HepG2 (cell line): Measurements from ENCODE around the gene CAMKMT. TPM values are rescaled to one million over a fixed set of nuclear protein-coding genes. Genes with fewer than 3 reads are reported as not detected.

ENCODE experiments used
- ATAC-seq: fragments of 200-7000 bp; cut with Tn5 transposase; 3 replicates; pipeline ENCODE4 v1.9.1; 2020; ENCODE audit warnings: mild to moderate bottlenecking, moderate library complexity
- BruUV-seq: library from RNA; stranded (reverse); fragments of 400-500 nt; replicated peaks from 2 replicates; lab custom pipeline; 2021; lab: Mats Ljungman, UMichigan
- CTCF ChIA-PET: fragments of 300-600 bp; formaldehyde crosslinking; extraction: SDS; loops from one replicate; lab custom pipeline; 2021; ENCODE audit warnings: low total read pairs, inconsistent platforms, low intra/inter-chr PET ratio; lab: Yijun Ruan, JAX
- POLR2A ChIA-PET: fragments of 350-600 bp; sonication (Branson Sonifier 250); formaldehyde crosslinking; loops from one replicate; lab custom pipeline; 2020; ENCODE audit warnings: antibody characterized with exemption, inconsistent platforms; lab: Yijun Ruan, JAX
- DNase-seq: peaks from one replicate; pipeline ENCODE4 v3.0.0-alpha.2; 2015; ENCODE audit warnings: low spot score
- FAIRE-seq: peaks from 3 replicates; lab custom pipeline; 2011; peaks lifted over from hg19 to GRCh38; lab: Jason Lieb, UNC
- H2AFZ ChIP-seq: one replicate; pipeline ENCODE4 v1.6.1; 2011; ENCODE audit warnings: low read length, inconsistent platforms
- H3K27ac ChIP-seq: fragments of 300-600 bp; 3 replicates; pipeline ENCODE4 v1.8.0; 2011; ENCODE audit warnings: mixed run types, mild to moderate bottlenecking, mixed read lengths, low read length, inconsistent platforms; ENCODE audit not compliant: insufficient read depth; ENCODE audit errors: extremely low read length
- H3K27me3 ChIP-seq, 2 experiments: fragments of 200-600 bp in 1 of 2; 2 replicates in 1 of 2; 3 replicates in 1 of 2; pipeline versions ENCODE4 v1.6.0 to v1.8.0; 2011; ENCODE audit warnings: low read length in 2 of 2, mild to moderate bottlenecking in 2 of 2, moderate library complexity in 2 of 2, inconsistent platforms in 1 of 2; ENCODE audit not compliant: insufficient read depth in 2 of 2, control insufficient read depth in 1 of 2
- H3K36me3 ChIP-seq, 2 experiments: fragments of 200-600 bp in 1 of 2; replicated peaks in 1 of 2; 2 replicates in 1 of 2; 3 replicates in 1 of 2; pipeline versions ENCODE4 v1.5.1 to v1.8.0; 2011; ENCODE audit warnings: low read length in 2 of 2, inconsistent platforms in 1 of 2; ENCODE audit not compliant: insufficient read depth in 2 of 2, control insufficient read depth in 1 of 2
- H3K4me1 ChIP-seq: 2 replicates; pipeline ENCODE4 v1.5.1; 2012; ENCODE audit warnings: low read length, inconsistent platforms; ENCODE audit not compliant: insufficient read depth
- H3K4me2 ChIP-seq: 2 replicates; pipeline ENCODE4 v1.6.0; 2011; ENCODE audit warnings: low read depth, low read length, inconsistent platforms
- H3K4me3 ChIP-seq, 3 experiments: fragments of 200-600 bp in 1 of 3; sonication (generic), shearing (Covaris generic) in 1 of 3; replicated peaks in 1 of 3; 2 replicates each; pipeline ENCODE4 v1.5.1; 2011 to 2016; ENCODE audit warnings: low read length in 3 of 3, inconsistent platforms in 2 of 3, low read depth in 2 of 3, mild to moderate bottlenecking in 2 of 3, control low read depth in 1 of 3, mixed read lengths in 1 of 3; ENCODE audit not compliant: insufficient read depth in 1 of 3
- H3K79me2 ChIP-seq: one replicate; pipeline ENCODE4 v1.6.1; 2011; ENCODE audit warnings: low read length, inconsistent platforms; ENCODE audit not compliant: insufficient read depth
- H3K9ac ChIP-seq: 2 replicates; pipeline ENCODE4 v1.6.0; 2011; ENCODE audit warnings: mild to moderate bottlenecking, low read depth, low read length, inconsistent platforms; ENCODE audit not compliant: insufficient read depth
- H3K9me3 ChIP-seq: 2 replicates; pipeline ENCODE4 v1.5.1; 2012; ENCODE audit warnings: mild to moderate bottlenecking, low read length
- H4K20me1 ChIP-seq: 2 replicates; pipeline ENCODE4 v1.6.0; 2011; ENCODE audit warnings: inconsistent platforms, mild to moderate bottlenecking, low read length, moderate library complexity; ENCODE audit not compliant: insufficient read depth
- ADNP ChIP-seq: sonication (generic); formaldehyde crosslinking; IDR thresholded peaks from 2 replicates; pipeline ENCODE4 v1.4.0; 2020; ENCODE audit warnings: missing genetic modification reagents
- FOXA1 ChIP-seq, 2 experiments: fragments of 450-650 bp in 1 of 2; sonication (generic) in 1 of 2; formaldehyde crosslinking in 1 of 2; IDR thresholded peaks; 2 replicates each; pipeline versions ENCODE4 v1.4.0 to v1.6.1; 2016 to 2020; ENCODE audit warnings: missing genetic modification reagents in 1 of 2
- HHEX ChIP-seq: IDR thresholded peaks from 2 replicates; pipeline ENCODE4 v1.6.1; 2016; ENCODE audit warnings: control low read depth
- MXI1 ChIP-seq: IDR thresholded peaks from 3 replicates; pipeline ENCODE4 v1.6.1; 2012; ENCODE audit warnings: low read depth, low read length, inconsistent platforms, borderline replicate concordance
- NCOA5 ChIP-seq: sonication (generic); formaldehyde crosslinking; IDR thresholded peaks from 2 replicates; pipeline ENCODE4 v1.4.0; 2020; ENCODE audit warnings: missing genetic modification reagents
- NONO ChIP-seq, 2 experiments: fragments of 450-650 bp in 1 of 2; sonication (generic) in 1 of 2; formaldehyde crosslinking in 1 of 2; IDR thresholded peaks in 1 of 2; conservative IDR thresholded peaks in 1 of 2; 2 replicates each; pipeline versions ENCODE4 v1.6.1 to v1.8.0; 2017 to 2022; ENCODE audit warnings: mild to moderate bottlenecking in 1 of 2, missing genetic modification reagents in 1 of 2, moderate library complexity in 1 of 2
- SAP130 ChIP-seq: IDR thresholded peaks from 2 replicates; pipeline ENCODE4 v1.6.1; 2016; ENCODE audit warnings: low read depth
- SRSF9 ChIP-seq: fragments of 200-400 bp; formaldehyde crosslinking; IDR thresholded peaks from 2 replicates; pipeline ENCODE4 v1.6.1; 2018; ENCODE audit warnings: borderline replicate concordance, mild to moderate bottlenecking, low read depth, low read length; ENCODE audit not compliant: insufficient read depth, poor library complexity, severe bottlenecking
- TCF12 ChIP-seq, 2 experiments: fragments of 450-650 bp in 1 of 2; sonication (generic) in 1 of 2; formaldehyde crosslinking in 1 of 2; IDR thresholded peaks; 2 replicates each; pipeline versions ENCODE4 v1.6.1 to v1.8.0; 2017 to 2022; ENCODE audit warnings: antibody characterized with exemption in 1 of 2, mild to moderate bottlenecking in 1 of 2, missing genetic modification reagents in 1 of 2, moderate library complexity in 1 of 2
- ZFP37 ChIP-seq: sonication (generic); formaldehyde crosslinking; IDR thresholded peaks from 2 replicates; pipeline ENCODE4 v1.4.0; 2020; ENCODE audit warnings: missing genetic modification reagents, borderline replicate concordance
- ZNF143 ChIP-seq: sonication (generic); formaldehyde crosslinking; IDR thresholded peaks from 2 replicates; pipeline ENCODE4 v1.4.0; 2020; ENCODE audit warnings: missing genetic modification reagents
- ZNF264 ChIP-seq: sonication (generic); formaldehyde crosslinking; IDR thresholded peaks from 2 replicates; pipeline ENCODE4 v1.4.0; 2020; ENCODE audit warnings: missing genetic modification reagents
- ZNF530 ChIP-seq: sonication (generic); formaldehyde crosslinking; IDR thresholded peaks from 2 replicates; pipeline ENCODE4 v1.5.0; 2020; ENCODE audit warnings: low read depth, mild to moderate bottlenecking, missing genetic modification reagents
- ZNF563 ChIP-seq: sonication (generic); formaldehyde crosslinking; IDR thresholded peaks from 2 replicates; pipeline ENCODE4 v1.8.0; 2022; ENCODE audit warnings: mild to moderate bottlenecking, moderate library complexity, missing genetic modification reagents
- ZNF776 ChIP-seq: sonication (generic); formaldehyde crosslinking; IDR thresholded peaks from 2 replicates; pipeline ENCODE4 v1.4.0; 2020; ENCODE audit warnings: mild to moderate bottlenecking, missing genetic modification reagents
- ZNF891 ChIP-seq: sonication (generic); formaldehyde crosslinking; IDR thresholded peaks from 2 replicates; pipeline ENCODE4 v1.5.0; 2020; ENCODE audit warnings: mild to moderate bottlenecking, missing genetic modification reagents
- WGBS: methylation state at CpG from one replicate; pipeline ENCODE4 v1.1.6; 2017; ENCODE audit warnings: low lambda C conversion rate; 5-methylcytosine and 5-hydroxymethylcytosine counted together
- in situ Hi-C: cut with HindIII; loops from 2 replicates; pipeline ENCODE4 v1.10.0; 2017; ENCODE audit warnings: low pct_unique_long_range_greater_than_20kb; ENCODE audit not compliant: extremely low pct_ligation_motif_present
- intact Hi-C: fragments of 100-400 bp; cut with micrococcal nuclease; formaldehyde crosslinking; loops from one replicate; pipeline ENCODE4 v1.10.0; 2022; ENCODE audit not compliant: unreplicated experiment
- polyA plus RNA-seq, 8 experiments: library from polyadenylated mRNA; depleted of rRNA in 3 of 8; stranded (reverse) in 7 of 8; unstranded in 1 of 8; fragments of >200 nt; fragmentation: Illumina TruSeq in 4 of 8; extraction: Trizol in 4 of 8; gene quantifications; 2 replicates each; pipeline versions ENCODE4 v1.2.1 to v1.2.3, GENCODE V29; 2011 to 2016; ENCODE audit warnings: low read depth in 4 of 8, missing spikeins in 1 of 8, mixed read lengths in 1 of 8; ENCODE audit not compliant: insufficient read depth in 1 of 8
- total RNA-seq, 5 experiments: library from RNA; depleted of rRNA; stranded (reverse); fragments of >200 nt; fragmentation: Illumina TruSeq; extraction: Trizol; gene quantifications; 2 replicates each; pipeline ENCODE4 v1.2.3, GENCODE V29; 2016; ENCODE audit warnings: low read depth in 1 of 5
- TF ChIP-seq, protein P1 (sequence below): sonication (generic); formaldehyde crosslinking; IDR thresholded peaks from 2 replicates; pipeline ENCODE4 v1.4.0; 2020; ENCODE audit warnings: missing genetic modification reagents
- TF ChIP-seq, protein P2 (sequence below): IDR thresholded peaks from 2 replicates; pipeline ENCODE4 v1.4.0; 2020; ENCODE audit warnings: mild to moderate bottlenecking, missing genetic modification reagents

Gene CAMKMT
- total and polyA plus RNA-seq, 2 of the 13 experiments (the other 11 are each of a cell fraction or from before 2014, with no cell fraction given): 6.9 to 20.8 TPM

DNA sequence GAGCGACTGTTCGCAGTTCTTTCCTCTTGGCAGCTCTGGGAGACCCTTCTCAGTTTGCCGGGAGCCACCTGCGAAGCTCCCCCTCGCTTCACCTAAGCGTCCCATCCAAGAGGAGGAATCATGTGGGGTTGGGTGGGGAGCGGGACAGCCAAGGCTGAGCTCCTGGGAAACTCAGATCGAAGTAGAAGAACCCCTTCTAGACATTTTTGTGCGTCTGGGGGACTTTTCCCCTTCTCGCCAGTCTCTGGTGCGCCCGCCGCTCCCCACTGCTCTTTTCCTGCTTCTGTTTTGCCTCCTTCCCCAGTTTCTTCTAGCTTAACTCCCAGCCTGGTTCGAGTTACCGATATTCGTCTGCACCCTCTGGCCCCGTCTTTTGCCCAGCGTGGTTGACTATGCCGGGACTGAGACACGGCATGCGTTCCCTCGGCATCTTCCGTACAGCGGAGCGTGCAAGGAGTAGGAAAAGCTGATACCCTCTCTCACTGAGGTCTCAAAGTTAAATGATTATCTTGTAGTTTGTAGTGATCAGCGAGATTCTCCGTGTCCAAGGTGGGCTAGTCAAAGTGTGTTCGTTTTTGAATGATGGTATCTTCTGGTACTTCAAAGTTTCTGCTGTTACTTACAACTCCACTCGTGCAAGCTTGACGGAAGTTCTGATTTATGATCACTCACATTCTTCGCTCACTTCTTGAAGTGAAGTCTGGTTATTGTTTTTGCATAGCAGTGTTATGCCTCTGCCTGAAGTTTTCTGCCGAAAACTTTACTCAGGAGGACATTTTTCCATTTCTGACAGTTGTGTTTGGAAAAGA, 664 bp downstream of the CAMKMT start:
- BruUV-seq: TSS peak; percentile 47
- Histone ChIP-seq H3K27ac (peak overlapping the region; percentile 93), H4K20me1 (no peaks in the 10 kb centered on the region), H2AFZ (peak overlapping the region; percentile 98), H3K9me3 (no peaks in the 10 kb centered on the region), H3K36me3 (no peaks in the 10 kb centered on the region), H3K79me2 (peaks cover 35% of the 10 kb centered on the region), H3K4me1 (peaks cover 29% of the 10 kb centered on the region), H3K9ac (peak overlapping the region; percentile 87), H3K4me3 (peak overlapping the region; percentile 75 to 95 (median 82)), H3K27me3 (no peaks in the 10 kb centered on the region; a peak in 1 of 5 replicates), H3K4me2 (peak overlapping the region; percentile 71)
- POLR2A ChIA-PET: interaction anchor here (0.6 to 2.7 kb wide), 17 partner anchors 9 to 367 kb away, joined by 3 to 21 read pairs (median 4); partner anchors contain the start of genes PPM1B and SLC3A1
- intact Hi-C loops (loop anchor here (1.0 kb wide), 1 partner anchor 195 kb away; no protein-coding TSS in a partner anchor), in situ Hi-C loops (no loop called here)
- under 1% methylated on average over 32 of the region's 32 CpGs for WGBS
- FAIRE-seq (peak; percentile 43), ATAC-seq (peak; percentile 73), DNase-seq (peak; percentile 18)
- CTCF ChIA-PET: no interaction called here
- TF ChIP-seq TCF12 (IDR thresholded peaks at IDR 0.05) (no peak), TCF12 (CRISPR knock-in tag; IDR thresholded peaks at IDR 0.05) (no peak), ZNF143 (no peak), SRSF9 (no peak), MXI1 (no peak), ZNF563 (CRISPR knock-in tag) (peak; percentile 7; the same call in 1 of the 2 replicates), ZNF891 (CRISPR knock-in tag) (peak; percentile 10; the same call in 1 of the 2 replicates), ADNP (no peak), ZNF530 (CRISPR knock-in tag) (no peak), FOXA1 (IDR thresholded peaks at IDR 0.05) (no peak), FOXA1 (CRISPR knock-in tag; IDR thresholded peaks at IDR 0.05) (no peak), NCOA5 (CRISPR knock-in tag) (no peak), ZFP37 (0 out of 2 replicates have a peak, but pooled peaks have one; percentile 1), SAP130 (CRISPR knock-in tag) (peak; percentile 10; the same call in 1 of the 2 replicates), HHEX (CRISPR knock-in tag) (no peak), NONO (IDR thresholded peaks at IDR 0.05) (no peak), NONO (CRISPR knock-in tag; conservative IDR thresholded peaks at IDR 0.05) (no peak), ZNF776 (CRISPR knock-in tag) (no peak; the same call in 1 of the 2 replicates), ZNF264 (CRISPR knock-in tag) (no peak)
- TF ChIP-seq, protein P1, sequence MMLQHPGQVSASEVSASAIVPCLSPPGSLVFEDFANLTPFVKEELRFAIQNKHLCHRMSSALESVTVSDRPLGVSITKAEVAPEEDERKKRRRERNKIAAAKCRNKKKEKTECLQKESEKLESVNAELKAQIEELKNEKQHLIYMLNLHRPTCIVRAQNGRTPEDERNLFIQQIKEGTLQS (CRISPR knock-in tag): no peak
- TF ChIP-seq, protein P2, sequence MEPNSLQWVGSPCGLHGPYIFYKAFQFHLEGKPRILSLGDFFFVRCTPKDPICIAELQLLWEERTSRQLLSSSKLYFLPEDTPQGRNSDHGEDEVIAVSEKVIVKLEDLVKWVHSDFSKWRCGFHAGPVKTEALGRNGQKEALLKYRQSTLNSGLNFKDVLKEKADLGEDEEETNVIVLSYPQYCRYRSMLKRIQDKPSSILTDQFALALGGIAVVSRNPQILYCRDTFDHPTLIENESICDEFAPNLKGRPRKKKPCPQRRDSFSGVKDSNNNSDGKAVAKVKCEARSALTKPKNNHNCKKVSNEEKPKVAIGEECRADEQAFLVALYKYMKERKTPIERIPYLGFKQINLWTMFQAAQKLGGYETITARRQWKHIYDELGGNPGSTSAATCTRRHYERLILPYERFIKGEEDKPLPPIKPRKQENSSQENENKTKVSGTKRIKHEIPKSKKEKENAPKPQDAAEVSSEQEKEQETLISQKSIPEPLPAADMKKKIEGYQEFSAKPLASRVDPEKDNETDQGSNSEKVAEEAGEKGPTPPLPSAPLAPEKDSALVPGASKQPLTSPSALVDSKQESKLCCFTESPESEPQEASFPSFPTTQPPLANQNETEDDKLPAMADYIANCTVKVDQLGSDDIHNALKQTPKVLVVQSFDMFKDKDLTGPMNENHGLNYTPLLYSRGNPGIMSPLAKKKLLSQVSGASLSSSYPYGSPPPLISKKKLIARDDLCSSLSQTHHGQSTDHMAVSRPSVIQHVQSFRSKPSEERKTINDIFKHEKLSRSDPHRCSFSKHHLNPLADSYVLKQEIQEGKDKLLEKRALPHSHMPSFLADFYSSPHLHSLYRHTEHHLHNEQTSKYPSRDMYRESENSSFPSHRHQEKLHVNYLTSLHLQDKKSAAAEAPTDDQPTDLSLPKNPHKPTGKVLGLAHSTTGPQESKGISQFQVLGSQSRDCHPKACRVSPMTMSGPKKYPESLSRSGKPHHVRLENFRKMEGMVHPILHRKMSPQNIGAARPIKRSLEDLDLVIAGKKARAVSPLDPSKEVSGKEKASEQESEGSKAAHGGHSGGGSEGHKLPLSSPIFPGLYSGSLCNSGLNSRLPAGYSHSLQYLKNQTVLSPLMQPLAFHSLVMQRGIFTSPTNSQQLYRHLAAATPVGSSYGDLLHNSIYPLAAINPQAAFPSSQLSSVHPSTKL (CRISPR knock-in tag): no peak
